Left lobe of liver (tissue), 2 donors: ENCODE results near the gene CIRBP. TPM values are rescaled to one million over a fixed set of nuclear protein-coding genes. Genes with fewer than 3 reads are reported as not detected.

Experiments
- ATAC-seq: fragments of 200-7000 bp; cut with Tn5 transposase; one replicate; pipeline ENCODE4 v1.9.1; 2020; ENCODE audit warnings: mild to moderate bottlenecking, moderate library complexity
- DNase-seq: peaks from one replicate; pipeline ENCODE4 v3.0.0-alpha.2; 2020; ENCODE audit warnings: low spot score
- total RNA-seq: library from RNA; stranded (reverse); gene quantifications from one replicate; pipeline ENCODE4 v1.2.1, GENCODE V29; 2021
- donor health status: DM: no; HTN: no; CAD: no; lungs with moderate emphysema.
- donor health status: DM: no; HTN: yes; CAD: no.

Gene CIRBP
- total RNA-seq, 1 donor from 2014 or later, result 125 TPM

DNA sequence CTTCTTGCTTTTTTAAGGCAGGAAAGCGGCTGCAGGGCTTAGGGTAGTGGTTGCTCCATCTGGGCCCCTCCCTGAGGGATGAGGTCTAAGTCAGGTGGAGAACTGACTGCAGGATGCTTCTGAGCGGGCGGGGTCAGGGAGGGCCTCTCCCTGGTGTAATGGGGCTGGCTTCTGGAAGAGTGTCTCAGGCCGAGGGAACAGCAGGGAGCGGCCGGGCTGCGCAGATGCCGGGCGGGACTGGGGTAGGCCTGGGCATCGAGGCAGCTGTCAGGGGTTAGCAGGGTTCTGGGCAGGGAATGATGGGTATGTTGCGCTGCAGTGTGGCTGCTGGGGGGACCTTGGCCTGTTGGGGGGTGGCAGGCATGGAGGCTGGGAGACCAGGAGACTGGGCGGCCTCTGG lies 8.9 kb downstream of the CIRBP start:
- ATAC-seq, result no peak
- DNase-seq, result no peak

DNA sequence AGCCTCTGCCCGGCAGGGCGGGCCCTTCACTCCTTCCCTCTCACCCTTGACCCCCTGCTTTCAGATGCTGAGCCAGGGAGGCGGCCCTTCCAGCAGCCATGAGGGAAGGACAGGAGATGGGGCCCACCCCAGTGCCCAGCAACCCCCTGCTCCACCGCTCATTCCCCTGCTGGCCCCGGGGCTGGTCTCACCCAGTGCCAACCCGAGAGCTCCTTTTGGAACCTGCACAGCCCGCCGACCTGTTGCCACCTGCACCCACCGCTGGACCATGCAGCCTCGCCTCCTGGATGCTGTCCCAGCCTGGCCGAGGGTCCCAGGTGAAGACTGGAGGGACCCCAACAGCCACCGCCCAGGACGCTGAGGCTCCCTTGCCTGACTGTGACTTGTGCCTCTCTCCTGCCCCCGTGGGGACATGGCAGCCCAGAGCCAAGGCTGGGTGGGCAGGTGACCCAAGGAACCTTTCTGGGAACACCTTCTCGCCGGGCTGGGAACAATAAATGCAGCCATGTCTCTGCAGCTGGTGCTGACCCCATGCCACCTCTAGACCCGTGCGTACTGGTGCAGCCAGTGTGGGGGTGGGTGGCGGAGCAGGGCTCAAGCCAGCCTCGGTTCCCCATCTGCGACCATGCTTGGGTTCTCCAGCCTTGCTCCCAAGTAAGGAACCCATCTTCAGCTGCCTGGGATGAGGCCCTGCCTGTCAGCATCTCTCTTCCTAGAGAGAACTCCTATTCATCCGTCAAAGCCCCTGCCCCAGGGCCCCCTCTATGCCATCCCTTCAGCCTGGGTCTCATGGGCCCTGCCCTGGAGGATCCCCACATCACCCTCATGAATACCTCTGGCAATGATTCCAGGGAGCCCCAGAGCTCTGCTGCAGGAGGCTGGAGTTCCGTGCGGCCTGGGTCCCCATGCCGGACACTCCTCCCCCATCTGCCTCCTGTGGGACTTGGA lies 9.9 kb downstream of the CIRBP start:
- ATAC-seq (no peak), DNase-seq (no peak)

DNA sequence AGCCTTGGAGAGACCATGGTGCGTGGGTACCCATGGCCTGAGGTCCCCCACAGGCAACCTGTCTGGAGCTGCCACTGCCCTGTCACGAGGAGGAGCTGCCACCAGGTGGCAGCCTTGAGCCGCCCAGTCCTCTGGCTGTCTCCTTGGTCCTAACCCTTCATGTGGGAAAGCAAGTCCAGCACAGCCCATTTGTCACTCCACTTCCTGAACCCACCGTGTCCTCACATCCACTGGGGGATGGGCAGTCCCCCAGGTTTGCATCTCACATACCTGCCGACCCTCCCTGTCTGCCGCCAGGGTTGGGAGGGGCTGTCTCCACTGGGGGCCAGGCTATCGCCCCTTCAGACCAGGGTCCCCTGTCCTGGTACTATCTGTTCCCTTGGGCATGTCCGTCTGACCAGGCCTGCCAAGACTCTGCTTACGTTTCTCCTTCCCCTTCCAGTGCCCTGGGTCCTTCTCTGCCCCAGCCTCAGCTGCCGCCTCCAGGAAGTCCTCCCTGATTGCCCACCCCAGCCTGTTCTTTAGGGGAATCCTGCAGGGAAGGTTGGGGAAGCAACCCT lies 10.7 kb downstream of the CIRBP start:
- peak; percentile 35 for ATAC-seq
- peak; percentile 86 for DNase-seq

DNA sequence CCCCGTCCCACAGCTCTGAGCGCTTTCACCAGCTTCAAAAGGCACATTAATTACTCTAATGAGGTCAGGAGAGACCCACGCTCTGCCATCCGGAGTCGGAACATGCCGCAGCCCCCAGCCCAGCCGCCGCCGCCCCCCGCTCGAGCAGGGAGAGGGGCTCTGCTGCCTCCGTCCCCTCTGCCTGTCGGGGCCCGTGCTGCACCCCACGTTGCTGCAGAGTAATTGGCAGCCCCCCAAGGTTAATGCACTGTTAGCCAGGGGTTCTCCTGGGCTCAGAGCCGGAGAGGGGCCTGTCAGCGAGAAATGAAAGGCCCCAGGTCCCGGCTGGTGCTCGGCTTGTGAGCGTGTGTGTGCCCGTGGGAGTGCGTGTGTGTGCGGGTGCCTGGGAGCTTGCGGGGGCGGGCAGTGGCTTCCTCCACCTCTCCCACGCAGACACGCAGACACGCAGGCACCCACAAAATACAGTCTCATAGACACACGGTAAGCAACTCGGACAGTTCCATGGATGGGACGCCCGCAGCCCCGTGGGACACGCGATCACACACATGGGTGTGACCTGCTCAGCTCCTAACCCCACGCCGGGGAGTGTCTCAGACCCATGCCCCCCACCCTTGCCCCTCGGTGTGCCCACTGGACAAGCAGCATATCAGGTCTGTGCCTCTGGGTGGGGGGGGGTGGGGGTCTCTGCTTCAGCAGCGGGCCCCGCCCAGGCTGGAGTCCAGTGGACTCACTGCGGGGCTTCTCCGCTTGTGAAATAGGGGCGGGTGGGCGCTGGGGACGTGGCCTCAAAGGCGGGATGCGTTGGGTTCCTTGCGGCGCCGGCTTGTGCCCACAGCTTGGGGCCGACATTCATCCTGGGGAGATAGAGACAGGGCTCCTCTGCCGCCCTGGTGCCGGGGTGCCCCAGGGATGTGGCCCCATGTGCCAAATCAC lies 11.8 kb downstream of the CIRBP start:
- ATAC-seq, result no peak
- DNase-seq, result no peak

DNA sequence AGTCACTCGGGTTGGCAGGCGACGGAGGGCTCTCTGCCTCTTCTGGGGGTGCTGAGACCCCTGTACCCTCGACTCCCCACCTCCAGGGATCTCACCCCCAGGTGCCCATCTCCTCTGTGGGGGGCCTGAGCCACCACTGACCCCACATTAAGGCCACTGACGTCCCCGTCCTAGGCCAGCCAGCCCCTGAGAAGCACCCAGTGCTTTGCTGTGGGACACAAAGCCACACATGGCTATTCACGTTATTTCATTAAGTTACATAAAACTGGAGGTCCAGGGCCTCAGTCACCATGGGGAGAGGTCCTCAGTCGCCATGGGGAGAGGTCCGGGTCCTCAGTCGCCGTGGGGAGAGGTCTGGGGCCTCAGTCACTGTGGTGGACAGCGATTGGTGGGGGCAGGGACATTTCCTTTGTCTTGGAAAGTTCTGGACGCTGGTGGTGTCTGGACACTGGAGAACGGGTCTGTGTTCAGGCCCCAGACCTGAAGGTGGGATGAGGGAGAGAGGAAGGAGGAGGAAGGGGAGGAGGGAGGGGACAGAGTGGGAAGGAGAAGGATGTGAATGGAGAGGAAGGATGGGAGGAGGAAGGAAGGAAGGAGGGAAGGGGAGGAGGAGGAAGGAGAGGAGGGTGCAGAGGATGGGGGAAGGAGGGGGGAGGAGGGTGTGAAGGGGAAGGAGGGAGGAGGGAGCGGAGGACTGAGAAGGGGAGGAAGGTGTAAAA lies 12.6 kb downstream of the CIRBP start:
- ATAC-seq (no peak), DNase-seq (no peak)

DNA sequence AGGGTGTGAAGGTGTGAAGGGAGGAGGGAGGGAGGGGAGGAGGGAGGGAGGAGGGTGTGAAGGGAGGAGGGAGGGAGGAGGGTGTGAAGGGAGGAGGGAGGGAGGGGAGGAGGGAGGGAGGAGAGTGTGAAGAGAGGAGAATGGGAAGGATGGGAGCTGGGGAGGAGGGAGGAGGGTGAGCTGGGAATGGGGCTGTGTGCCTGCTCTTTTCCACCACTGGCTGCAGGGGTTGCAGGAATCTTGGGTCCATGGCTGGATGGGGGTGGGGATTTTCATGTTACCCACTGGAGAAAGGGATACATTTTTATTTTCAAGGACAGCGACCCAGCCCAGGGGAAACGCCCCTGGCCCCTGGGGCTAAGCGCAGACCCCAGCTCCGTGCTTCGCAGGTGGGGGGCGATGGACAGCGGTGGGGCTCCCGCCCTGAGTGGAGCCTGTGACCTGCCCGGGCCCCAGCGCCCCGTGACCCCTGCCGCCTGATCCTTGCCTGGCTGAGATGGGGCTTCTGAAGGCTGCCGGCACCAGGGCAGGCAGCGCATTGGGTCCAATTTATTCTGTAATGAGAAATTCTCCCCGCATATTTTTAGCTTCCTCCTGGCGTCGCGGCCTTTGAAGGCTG lies 13.6 kb downstream of the CIRBP start:
- no peak for ATAC-seq
- DNase-seq, result no peak

DNA sequence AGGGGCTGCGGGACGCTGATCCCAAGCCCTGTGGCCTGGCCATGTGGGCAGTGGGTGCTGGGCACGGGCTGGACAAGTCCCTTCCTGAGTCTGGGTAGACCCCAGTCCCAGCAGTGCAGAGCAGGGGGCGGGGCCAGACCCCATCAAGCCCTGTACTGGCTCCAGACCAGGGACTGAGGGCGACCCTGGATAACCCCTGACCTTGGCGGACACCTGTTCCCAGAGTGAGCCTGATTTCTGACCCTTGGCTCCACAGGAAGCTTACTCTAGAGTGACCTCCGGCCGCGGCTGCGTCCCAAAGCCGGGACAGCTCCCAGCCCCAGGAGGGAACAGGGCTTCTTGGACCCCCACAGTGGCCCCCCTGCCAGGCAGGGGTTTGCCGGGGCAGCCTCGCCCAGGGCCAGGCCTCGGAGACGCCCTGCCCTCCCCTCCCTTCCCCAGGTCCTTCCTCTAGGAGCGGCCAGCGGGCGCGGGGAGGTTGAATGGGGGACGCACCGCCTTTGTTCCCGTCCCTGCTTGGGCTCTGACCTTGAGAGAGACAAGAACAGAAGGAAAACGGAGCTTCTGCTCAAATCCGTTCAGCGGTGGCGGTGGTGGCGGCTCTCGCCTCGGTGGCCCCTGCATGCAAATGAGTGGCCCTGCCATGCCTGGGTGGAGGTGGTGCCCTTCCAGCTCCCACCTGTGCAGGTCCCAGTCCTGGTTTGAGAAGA lies 14.2 kb downstream of the CIRBP start:
- peak; percentile 68 for ATAC-seq
- DNase-seq, result peak; percentile 88

DNA sequence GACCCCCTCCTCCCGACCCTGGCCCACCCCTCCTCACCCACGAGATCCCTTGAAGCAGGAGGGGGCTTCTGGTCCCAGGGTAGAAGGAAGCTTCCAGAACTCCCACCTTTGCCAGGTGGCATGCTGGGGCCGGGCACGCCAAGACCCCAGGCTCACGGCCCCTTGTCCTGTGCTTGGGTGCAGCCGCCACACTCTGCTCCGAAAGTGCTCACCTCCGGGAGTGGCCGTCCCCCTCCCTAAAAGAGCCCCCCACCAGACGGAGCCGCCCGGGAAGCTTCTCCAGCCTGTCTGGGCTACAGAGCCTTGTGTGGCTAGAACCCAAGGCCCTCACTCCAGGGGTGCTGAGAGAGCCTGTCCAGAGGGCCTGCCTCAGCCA lies 14.8 kb downstream of the CIRBP start:
- no peak for DNase-seq
- ATAC-seq, result no peak

DNA sequence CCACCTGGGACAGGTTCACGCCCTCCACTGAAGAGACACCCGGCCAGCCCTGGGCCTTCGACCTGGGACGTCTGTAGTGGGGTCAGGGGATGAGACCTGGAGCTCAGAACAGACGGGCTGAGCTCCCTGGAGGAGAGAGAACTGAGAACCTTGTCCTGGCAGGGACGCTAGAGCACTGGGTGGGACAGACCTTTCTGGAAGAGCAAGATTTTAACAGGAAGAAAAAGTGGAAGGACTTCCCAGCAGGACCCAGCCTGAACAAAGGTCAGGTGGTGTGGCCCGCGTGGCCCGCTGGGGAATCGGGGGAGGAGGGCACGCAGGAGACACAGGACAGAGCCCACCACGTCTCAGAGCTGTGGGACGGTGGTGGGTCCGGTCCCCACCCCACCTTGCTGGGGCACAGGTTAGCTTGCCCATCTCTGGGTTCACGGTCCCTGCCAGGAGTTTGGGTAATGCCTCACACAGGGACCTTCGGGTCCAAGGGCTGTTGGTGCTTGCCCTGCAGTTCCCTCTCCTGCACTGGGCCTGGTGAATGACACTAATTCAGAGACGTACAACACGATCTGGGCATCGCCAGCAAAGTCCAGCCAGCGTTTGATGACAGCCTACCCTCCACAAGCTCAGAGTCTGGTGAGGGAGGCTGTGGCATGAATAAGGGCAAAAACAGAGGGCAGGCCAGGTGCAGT lies 15.3 kb downstream of the CIRBP start:
- ATAC-seq (peak; percentile 60), DNase-seq (peak; percentile 85)

DNA sequence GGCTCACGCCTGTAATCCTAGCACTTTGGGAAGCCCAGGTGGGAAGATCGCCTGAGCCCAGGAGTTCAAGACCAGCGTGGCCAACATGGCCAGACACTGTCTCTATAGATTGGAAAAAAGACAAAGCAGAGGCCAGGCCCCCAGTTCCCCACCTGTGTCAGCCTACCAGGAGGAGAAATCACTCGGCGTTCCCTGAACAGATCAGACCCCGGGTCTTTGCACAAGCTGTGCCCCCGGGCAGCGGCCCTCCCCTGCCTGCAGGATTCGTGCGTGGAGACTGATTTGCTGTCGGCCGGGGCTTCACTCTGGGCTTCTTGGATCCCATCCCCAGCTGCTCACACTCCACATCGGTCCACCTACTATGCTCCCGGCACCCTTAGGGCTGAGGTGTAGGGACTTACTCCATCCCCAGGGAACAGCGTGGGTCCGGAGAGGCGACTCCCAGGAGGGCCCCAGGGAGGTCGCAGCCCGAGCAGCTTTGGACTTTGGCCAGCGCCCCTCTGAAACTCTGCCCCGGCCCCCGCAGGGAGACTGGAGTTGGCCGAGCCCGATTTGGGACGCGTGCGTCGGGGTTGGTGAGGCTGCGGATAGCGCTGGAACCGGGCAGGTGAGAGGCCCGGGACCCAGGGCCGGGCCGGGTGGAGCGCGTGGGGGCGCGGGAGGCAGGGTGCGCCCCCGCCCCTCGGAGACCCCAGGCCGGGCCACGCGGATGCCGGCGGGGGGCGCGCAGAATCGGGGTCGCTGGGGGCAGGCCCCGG lies 16.0 kb downstream of the CIRBP start:
- ATAC-seq (no peak), DNase-seq (peak; percentile 68)

DNA sequence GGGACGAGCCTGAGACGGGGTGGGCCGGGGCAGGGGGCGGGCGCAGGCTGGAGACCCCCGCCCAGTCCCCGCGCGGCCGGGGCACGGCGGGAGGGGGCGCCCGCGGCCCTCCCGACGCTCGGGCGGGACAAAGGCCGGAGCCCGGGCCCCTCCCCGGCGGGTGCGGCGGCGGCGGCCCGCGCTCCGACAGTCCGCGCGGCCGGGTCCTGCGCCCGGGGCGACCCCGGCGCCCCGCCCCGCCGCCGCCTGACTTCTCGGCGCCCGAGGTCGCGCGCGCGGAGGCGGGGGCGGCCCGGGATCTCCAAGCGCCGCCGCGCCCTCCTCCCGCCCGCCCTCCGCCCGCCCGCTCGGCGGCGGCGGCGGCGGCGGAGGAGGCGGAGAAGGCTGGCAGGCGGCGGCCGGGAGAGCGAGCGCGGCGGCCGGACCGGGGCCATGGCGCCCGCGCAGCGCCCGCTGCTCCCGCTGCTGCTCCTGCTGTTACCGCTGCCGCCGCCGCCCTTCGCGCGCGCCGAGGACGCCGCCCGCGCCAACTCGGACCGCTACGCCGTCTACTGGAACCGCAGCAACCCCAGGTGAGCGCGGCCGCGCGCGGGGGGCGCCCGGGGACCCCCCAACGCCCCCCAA lies 16.7 kb downstream of the CIRBP start, which contains the start of gene EFNA2:
Gene EFNA2 (plus strand): TSS at position 137 of the 624 bp plus-strand sequence. CDS start 296 bp downstream, at position 433.
- peak; percentile 19 for ATAC-seq
- no peak for DNase-seq

DNA sequence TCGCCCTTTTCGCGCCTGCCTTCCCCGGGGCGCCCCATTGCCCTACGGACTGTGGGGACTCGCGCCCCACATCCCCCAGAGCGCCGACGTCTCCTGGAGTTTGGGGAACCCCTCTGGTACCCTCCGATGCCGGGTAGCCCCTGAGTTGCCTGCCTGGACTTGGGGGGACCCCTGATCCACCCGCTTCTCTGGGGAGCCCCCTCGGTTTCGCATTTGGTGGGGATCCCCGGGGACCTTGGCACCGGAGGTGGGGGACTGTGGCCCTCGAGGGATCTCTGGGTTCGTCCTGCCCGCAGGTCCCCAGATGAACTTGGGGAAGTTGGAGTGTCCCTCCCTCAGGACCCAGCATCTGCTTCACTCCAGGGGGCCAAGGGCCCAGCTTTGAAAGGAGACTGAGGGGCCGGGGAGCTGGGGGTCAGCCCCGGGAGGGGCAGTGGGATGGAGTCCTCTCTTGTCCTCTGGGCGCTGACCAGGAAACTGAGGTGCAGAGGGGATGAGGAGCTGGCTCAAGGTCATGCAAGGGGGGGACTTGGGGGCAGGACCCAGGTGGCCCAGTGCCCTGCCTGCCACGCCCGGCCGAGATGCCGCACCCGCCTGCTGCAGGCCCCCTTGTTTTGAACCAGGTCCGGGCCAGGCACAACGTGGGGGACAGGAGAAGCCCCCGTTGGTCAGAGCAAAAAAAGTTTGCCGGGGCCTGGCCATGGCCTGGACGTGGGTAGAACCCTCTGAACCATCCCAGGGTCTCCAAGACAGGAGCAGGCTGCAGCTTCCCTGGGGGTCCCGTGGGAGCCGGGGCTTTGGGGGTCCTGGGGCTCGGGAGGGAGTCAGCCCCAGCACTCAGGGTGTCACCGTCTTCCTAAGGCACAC lies 17.6 kb downstream of the CIRBP start:
- ATAC-seq (no peak), DNase-seq (no peak)

DNA sequence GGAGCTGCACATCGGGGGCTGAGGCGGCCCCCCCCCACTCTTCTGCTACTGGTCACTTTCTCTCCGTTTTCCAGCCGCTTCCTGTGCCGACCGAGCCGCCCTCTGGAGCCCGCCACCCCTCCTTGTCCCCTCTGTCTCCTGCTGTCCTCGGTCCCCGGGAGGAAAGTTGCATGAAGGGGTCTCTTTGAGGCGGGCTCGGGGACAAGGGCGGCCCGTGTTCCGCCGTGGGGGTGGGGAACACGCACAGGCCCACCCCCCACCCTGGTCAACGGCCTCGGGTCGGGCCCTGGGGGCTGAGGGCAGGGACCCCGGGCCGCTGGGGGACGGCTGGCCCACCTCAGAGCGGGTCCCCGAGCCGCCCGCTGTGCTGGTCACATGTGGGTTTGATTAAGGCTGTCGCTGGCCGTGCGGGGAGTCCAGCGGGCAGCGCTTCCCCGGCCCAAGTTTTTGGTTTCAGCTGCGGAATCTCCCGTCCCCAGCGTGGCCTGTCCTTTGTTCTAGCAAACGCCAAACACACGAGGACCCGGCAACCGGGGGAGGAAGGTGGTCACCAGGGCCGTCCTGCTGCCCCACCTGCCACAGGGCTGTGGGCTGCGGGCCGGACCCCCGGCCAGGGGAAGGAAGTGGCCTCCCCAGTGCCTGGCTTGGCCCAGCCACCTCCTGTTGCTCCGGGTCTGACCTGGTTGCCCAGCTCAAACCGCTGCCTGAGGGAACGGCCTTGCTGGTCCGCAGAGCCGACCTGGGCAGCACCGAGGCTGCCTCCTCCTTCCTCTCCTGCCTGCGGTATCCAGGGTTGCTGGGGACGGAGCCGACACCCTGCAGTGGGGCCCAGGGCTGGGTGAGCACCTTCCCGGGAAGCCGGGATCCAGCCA lies 18.5 kb downstream of the CIRBP start:
- no peak for DNase-seq
- no peak for ATAC-seq

DNA sequence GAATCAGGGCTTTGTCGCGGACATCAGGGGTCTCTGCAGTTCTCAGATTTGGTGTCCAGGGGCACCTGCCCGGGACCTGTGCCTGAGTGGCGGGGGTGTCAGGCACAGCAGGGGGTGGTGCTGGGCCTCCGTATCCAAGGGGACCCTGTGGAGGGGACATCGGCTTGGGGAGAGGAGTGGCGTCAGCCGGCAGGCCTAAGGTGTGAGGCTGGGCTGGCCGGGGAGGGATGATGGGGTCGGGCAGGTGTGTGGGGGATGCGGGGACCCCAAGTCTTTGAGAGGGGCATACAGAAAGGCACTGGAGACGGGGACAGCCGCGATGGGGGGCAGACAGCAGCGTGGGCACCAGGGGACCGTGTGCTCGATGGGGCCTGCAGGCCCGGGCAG lies 19.1 kb downstream of the CIRBP start:
- ATAC-seq (no peak), DNase-seq (no peak)

DNA sequence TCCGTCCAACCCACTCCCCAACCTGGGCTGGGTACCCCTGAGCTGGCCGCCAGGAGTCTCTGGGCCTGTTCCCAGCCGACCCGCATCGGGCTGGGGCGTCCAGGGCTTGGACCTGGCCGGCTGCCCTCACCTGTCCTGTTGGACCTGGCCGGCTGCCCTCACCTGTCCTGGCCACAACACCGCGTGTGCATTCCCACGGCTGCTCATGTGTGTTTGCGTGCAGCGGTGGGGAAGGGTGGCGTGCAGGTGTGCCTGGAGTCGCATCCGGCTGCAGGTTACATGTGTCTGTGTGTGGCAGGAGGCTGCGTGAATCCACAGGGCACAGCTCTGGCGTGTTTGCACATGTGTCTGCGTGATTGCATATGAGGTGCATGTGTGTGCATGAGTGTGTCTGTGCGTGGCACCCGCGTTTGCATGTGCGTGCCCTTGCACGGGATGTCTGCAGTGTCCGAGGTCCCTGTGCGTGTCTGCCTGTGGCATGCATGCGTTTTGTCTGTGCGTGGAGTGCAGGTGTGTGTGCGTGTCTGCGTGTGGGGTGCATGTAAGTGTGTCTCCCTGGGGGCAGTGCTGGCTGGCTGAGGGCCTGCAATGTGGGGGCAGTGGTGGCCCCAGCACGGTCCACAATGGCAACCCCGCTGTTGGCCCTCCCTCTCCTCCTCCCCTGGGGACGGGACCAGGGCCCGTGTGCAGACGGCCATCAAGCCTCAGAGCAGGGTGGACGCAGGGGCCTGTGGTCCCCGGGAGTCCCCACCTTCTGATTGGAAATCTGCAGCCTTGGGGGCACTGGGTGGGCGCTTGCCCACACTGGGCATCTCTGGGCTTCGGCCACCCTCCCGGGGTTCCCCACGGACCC lies 19.9 kb downstream of the CIRBP start:
- ATAC-seq (no peak), DNase-seq (no peak)
